Left forelimb (tissue), 1 donor: ENCODE data around the gene CACNA1B.
"Not testable (repeated sequence)": the region's sequence is repeated elsewhere in the genome, so short reads cannot be mapped to it uniquely, and the experiment has no call there.

Experiments used
- DNase-seq: peaks from one replicate; pipeline ENCODE4 v3.0.0-alpha.2; 2018; ENCODE audit warnings: low spot score

CACNA1B gene

DNA sequence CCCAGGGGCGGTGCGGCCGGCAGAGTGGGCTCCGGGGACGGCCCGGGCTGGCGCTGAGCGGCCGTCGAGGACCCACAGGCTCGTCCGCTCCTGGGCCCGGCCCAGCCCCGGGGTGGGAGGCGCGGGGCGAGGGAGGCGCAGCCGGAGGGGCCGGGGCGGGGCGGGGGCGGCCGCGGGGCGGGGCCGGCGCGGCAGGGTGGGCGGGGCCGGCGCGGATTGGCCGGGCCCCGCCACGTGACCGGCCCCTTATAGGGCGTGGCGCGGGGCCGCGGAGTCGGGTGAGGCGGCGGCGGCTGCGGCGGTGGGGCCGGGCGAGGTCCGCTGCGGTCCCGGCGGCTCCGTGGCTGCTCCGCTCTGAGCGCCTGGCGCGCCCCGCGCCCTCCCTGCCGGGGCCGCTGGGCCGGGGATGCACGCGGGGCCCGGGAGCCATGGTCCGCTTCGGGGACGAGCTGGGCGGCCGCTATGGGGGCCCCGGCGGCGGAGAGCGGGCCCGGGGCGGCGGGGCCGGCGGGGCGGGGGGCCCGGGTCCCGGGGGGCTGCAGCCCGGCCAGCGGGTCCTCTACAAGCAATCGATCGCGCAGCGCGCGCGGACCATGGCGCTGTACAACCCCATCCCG, at the start of gene CACNA1B:
Gene CACNA1B, plus strand, starts transcription at position 277 of the 617 bp plus-strand sequence. Its CDS starts 152 bp downstream, at position 429.
- not testable (repeated sequence) for DNase-seq

DNA sequence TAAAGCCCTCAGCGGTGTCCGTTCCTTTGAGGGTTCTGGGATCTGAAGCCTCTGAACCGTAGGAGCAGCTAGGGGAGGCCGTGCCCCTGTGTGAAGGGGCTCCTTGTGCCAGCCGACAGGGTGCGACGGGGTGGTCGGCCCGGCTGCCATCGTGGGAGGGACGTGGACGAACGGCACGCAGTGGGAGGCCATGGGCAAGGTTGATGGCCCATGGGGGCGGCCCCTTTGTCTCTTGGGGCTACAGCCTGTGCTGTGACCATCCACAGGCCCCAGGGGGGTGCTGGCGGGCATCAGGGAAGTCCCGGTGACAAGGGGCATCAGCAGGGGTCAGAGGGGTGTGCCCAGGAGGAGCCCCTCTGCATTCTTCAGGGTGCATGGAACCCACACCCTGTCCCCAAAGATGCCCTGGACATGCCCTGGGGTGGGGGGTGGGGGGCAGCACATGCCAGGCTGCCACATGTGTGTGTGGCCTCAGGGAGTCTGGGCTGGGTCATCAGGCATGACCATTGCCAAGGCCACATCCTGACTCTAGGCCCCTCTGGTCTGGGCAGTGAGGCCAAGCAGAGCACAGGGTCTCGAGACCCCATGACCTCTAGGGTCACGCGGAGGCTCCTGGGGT, 49.6 kb upstream of the CACNA1B start:
- no peak for DNase-seq

GRCh38 chr9:137828527-137829259, 48.9 kb upstream of the CACNA1B start:
- no peak for DNase-seq

DNA sequence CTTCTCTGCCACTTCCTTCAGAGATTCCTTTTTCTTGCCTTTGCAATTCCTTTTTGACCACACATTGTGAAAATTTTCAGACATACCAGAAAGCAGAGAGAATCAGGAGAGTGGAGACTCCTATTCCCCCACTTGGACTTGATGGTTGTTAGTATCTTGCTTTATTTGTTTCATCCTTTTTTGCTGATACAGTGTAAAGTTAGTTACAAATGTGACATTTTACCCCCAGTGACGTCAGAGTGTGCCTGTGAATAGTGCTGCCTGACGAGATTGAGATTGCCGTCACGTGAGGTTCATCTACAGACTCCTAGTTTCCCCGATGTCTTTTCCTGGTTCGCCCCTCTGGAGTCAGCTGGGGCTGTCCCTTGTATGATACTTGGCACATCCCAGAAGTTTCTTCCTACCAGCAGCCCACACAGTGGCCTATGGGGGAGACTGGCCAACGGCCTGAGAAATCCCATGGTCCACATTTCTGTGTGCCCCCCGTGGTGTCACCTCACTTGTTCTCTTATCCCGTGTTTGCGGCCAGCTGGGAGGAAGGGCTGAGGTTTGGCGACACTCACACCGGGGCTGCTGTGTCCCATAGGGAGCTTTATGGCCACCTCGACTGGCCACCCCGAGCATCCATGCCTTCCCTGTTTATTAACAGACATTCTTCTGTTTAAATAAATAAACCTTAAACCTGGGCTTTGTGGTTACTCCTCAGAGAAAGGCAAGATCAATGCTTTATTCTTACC, 48.2 kb upstream of the CACNA1B start:
- no peak for DNase-seq

GRCh38 chr9:137832191-137832700, 45.3 kb upstream of the CACNA1B start:
- no peak for DNase-seq

DNA sequence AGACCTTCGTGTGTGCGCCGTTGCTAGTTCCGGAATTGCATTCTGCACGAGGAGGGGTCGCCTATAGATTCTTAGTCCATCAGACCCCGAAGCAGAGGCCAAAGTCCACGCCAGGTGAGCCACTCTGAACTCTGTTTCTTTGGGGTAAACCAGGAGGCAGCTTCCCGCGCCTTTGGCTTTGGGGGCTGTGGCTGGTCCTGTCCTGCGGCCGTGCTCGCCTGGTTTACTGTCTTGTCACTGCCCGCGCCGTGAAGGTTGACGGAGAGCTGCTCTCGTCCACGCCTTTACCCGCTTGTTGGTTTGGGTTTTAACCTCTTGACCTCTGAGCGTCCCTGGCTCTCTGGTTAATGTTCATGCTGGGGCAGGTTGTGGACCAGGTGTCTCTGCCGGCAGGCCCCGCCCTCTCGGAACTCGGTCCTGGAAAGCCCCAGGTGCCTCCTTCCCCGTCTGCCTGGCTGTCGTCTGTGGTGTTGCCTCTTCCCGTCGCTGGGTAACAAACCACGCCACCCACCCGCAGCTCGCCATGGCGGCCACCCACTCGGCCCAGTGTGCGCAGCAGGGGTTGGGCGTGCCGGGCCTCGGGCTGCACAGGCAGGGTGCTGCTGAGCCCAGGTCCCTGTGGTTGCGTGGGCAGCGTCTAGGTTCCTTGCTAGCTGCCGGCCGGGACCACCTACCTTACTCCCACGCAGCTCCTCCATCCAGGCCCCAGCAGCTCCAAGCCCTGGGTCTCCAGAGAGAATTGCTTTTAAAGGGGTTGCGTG, 44.6 kb upstream of the CACNA1B start:
- DNase-seq = no peak

DNA sequence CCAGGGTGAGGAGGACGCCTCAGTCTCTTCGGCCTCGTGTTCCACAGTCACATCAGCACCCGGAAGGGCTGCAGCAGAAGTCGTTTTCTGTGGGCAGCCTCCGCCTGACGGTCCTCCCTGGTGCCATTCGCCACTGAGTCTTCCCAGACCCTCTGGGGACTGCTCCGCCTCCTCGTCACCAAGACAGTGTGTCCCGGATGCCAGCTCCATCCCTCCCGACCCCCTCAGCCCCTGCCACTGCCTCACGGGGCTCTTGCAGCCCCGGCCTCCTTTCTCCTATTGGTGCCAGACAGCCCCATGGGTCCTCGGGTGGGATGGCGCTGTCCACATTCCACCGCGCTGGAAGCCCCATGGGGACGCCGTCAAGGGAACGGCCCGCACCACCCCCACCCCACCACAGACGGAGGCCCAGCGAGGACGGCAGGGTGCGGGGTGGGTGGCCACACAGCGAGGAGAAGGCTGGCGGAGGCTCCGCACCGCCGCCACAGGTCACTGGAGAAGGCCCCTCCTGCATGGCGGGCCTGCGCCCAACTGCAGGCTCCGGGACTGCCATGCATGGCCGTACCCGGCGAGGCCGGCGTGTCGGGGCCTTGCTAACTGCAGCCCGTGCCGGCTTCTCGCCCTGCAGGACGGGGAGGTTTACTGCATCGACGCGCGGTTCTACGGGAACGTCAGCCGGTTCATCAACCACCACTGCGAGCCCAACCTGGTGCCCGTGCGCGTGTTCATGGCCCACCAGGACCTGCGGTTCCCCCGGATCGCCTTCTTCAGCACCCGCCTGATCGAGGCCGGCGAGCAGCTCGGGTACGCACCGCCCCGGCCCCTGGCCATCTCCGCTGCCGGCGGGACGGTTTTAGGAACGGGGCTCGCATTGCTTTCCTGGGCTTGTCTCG, 43.6 kb upstream of the CACNA1B start:
- DNase-seq = no peak

GRCh38 chr9:137834846-137835546, 42.6 kb upstream of the CACNA1B start:
- DNase-seq = no peak

- no peak for DNase-seq
Measured at GRCh38 chr9:137836151-137836830, 41.3 kb upstream of the CACNA1B start.

DNA sequence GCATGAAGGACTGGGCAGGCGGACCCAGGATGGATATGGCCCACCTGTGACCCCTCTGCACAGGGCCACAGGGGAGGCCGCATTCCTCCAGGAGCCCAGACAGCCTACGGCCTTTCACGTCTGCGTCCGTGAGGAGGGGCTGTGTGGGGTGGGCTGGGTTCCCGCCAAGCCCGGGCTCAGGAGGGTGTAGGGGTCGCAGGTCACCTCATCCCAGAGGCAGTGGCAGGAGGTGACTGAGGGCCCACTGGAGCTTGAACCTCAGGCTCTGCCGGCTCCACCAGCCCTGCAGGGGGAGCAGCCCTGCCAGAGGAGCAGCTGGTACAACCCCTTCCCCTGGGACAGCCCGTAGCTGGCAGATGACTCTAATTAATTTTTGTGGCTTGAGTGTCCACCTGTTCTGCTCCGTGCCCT, 40.7 kb upstream of the CACNA1B start:
- no peak for DNase-seq

DNA sequence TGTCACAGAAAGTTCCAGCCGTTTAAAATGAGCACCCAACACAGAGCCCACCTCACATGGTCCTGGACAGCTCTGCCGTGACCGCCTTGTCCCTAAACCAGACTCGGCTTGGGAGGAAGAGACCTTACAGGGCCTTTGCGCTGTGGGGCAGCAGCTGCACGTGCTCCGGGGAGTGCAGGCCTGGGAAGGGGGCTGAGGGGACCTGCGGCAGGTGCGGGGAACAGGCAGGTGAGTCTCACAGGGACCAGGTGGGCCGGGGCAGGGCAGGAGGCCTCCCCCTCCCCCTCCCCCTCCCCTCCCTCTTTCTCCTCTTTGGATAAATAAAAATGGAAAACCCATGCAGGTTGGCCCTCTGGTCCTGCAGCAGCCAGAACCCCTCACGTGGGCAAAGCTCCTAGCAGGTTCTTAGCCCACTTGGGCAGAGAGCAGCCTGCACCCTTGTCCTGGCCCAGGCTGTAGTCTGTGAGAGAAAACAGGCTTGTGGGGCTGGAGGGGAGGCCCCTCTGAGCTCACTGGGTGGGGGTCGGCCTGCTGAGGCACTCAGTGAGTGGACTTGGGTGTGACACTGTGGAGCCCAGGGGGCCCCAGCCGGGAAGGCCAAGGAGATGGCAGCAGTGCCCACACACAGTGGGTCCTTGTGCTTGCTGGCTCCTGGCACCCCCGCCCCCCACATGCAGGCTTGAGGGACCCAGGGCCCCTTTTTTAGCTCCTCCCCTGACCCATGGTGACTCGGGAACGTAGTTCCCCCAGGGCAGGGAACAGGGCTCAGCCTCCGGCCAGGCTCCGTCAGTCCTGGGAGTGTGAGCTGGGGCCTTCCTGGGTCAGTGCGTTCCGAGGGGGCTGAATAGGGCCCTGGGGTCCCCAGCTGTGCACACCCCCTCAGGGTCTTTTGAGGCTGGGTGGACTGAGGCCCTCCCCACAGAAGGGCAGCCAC, 40.0 kb upstream of the CACNA1B start:
- DNase-seq = no peak

- DNase-seq = no peak
Measured at GRCh38 chr9:137838576-137838975, 39.0 kb upstream of the CACNA1B start.

DNA sequence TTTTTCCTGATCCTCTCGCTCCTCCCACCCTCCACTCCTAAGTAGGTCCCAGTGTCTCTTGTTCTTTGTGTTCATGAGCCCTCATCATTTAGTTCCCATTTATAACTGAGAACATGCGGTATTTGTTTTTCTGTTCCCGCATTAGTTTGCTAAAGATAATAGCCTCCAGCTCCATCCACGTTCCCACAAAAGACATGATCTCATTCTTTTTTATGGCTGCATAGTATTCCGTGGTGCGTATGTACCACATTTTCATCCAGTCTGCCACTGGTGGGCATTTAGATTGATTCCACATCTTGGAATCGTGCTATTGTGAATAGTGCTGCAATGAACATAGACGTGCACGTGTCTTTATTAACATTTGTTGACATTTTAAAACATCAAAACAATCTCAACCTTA, 34.2 kb upstream of the CACNA1B start:
- no peak for DNase-seq

- no peak for DNase-seq
Measured at GRCh38 chr9:137851516-137852267, 25.9 kb upstream of the CACNA1B start.

- DNase-seq = no peak
Measured at GRCh38 chr9:137853392-137853995, 24.1 kb upstream of the CACNA1B start.

DNA sequence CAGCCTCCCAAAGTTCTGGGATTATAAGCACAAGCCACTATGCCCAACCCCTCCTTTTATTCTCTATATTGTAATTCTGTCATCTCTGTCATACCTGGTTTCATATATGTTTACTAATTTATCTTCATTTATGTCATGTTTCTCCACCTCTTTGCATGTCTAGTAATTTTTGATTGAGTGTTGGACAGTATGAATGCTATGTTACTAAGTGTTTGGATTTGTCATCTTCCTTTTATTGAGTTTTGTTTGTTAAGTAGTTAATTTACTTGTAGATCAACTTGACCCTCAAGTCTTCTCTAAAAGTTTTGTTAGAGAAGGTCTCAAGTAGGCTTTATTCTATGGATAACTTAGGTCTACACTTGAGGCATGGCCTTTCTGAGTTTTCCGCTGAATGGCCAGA, 17.2 kb upstream of the CACNA1B start:
- DNase-seq = no peak

DNA sequence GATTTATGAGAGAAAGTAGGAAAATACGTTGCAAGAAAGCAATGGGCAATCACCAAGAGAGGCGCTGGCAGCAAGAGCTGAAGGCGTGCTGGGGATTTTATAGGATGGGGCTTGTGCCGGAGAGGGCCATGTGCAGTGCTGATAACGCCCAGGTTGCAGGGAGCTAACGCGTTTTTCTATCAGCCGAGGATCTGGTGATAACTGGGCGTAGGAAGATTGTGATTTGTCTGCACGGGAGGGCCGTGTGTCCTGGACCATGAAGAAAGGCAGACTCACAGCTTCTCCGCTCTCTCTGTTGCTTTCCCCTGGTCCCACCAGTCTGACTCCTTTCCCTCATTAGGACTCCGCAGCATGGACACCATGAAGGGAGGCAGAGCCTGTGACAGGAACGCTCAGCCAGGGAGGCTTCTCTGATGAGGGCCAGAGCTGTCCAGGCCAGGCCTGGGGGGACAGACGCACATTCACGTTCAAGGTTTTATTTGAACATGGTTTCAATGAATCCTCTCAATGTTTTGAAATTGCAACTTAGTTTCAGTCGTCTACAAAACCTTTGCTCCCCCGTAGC, 11.9 kb upstream of the CACNA1B start:
- DNase-seq = no peak
